Type B pancreatic cell (in vitro differentiated cells): Measurements from ENCODE around the gene ZFYVE27. TPM values are rescaled to one million over a fixed set of nuclear protein-coding genes. Genes with fewer than 3 reads are reported as not detected.

Experiments
- DNase-seq: peaks from one replicate; pipeline ENCODE4 v3.0.0; 2021; ENCODE audit warnings: mixed read lengths; ENCODE audit not compliant: unreplicated experiment; ENCODE audit errors: extremely low spot score
- H3K27ac Mint-ChIP-seq: 2 replicates; pipeline ENCODE4 v1.8.0; 2021; ENCODE audit warnings: mild to moderate bottlenecking, mixed read lengths
- H3K27me3 Mint-ChIP-seq: 2 replicates; pipeline ENCODE4 v1.8.0; 2021; ENCODE audit warnings: mixed read lengths
- H3K36me3 Mint-ChIP-seq: 2 replicates; pipeline ENCODE4 v1.8.0; 2021; ENCODE audit warnings: mixed read lengths
- H3K4me1 Mint-ChIP-seq: one replicate; pipeline ENCODE4 v1.8.0; 2021; ENCODE audit warnings: mixed read lengths; ENCODE audit not compliant: unreplicated experiment
- H3K4me3 Mint-ChIP-seq: 2 replicates; pipeline ENCODE4 v1.8.0; 2021; ENCODE audit warnings: mild to moderate bottlenecking, mixed read lengths
- H3K9me3 Mint-ChIP-seq: 2 replicates; pipeline ENCODE4 v1.8.0; 2021; ENCODE audit warnings: mixed read lengths
- total RNA-seq: library from RNA; stranded (reverse); gene quantifications from 2 replicates; pipeline ENCODE4 v1.2.1, GENCODE V29; 2021; ENCODE audit warnings: low replicate concordance
- TF ChIP-seq, protein P1 (sequence below): fragments of 200-600 bp; sonication (generic); conservative IDR thresholded peaks from 2 replicates; pipeline ENCODE4 v1.5.0; 2021; ENCODE audit warnings: antibody characterized with exemption, mild to moderate bottlenecking

The ZFYVE27 gene
- total RNA-seq, 1 donor from 2014 or later, result 25.6 TPM

GRCh38 chr10:97744405-97745035, 7.6 kb downstream of the ZFYVE27 start:
- no peak for DNase-seq
- peaks cover 22% of the 10 kb centered on the region for H3K36me3 Mint-ChIP-seq
- TF ChIP-seq, protein P1, sequence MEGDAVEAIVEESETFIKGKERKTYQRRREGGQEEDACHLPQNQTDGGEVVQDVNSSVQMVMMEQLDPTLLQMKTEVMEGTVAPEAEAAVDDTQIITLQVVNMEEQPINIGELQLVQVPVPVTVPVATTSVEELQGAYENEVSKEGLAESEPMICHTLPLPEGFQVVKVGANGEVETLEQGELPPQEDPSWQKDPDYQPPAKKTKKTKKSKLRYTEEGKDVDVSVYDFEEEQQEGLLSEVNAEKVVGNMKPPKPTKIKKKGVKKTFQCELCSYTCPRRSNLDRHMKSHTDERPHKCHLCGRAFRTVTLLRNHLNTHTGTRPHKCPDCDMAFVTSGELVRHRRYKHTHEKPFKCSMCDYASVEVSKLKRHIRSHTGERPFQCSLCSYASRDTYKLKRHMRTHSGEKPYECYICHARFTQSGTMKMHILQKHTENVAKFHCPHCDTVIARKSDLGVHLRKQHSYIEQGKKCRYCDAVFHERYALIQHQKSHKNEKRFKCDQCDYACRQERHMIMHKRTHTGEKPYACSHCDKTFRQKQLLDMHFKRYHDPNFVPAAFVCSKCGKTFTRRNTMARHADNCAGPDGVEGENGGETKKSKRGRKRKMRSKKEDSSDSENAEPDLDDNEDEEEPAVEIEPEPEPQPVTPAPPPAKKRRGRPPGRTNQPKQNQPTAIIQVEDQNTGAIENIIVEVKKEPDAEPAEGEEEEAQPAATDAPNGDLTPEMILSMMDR, result no peak
- H3K27me3 Mint-ChIP-seq, result no peaks in the 10 kb centered on the region
- peak overlapping the region; percentile 63 for H3K27ac Mint-ChIP-seq
- H3K9me3 Mint-ChIP-seq, result no peaks in the 10 kb centered on the region
- peaks cover 14% of the 10 kb centered on the region for H3K4me1 Mint-ChIP-seq
- no peak overlapping the region for H3K4me3 Mint-ChIP-seq

- H3K4me1 Mint-ChIP-seq, result no peaks in the 10 kb centered on the region
- DNase-seq, result no peak
- H3K27me3 Mint-ChIP-seq, result no peaks in the 10 kb centered on the region
- H3K9me3 Mint-ChIP-seq, result no peaks in the 10 kb centered on the region
- H3K36me3 Mint-ChIP-seq, result peaks cover 29% of the 10 kb centered on the region
- no peak overlapping the region for H3K4me3 Mint-ChIP-seq
- H3K27ac Mint-ChIP-seq, result no peak overlapping the region
- TF ChIP-seq, protein P1, result no peak
These were observed 10.6 kb downstream of the ZFYVE27 start for GRCh38 chr10:97747573-97747972.

DNA sequence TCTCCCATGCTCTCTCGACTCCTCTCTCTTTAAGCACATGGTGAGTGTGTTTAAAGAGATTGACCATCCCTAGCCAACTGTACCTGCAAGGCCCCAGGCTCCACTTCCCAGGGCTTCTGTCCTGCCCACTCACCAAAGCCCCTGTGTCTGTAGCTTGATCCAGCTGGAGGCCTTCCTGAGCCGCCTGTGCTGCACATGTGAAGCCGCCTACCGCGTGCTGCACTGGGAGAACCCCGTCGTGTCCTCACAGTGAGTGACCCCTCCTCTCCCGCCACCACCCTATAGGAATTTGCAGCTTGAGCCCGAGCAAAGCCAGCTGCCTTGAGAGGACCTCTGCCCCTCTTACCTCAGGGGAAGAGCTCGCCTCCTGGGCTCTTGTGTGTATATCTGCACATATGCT, 11.2 kb downstream of the ZFYVE27 start:
- Mint-ChIP-seq H3K4me3 (no peak overlapping the region), H3K4me1 (no peaks in the 10 kb centered on the region), H3K9me3 (no peaks in the 10 kb centered on the region), H3K27me3 (no peaks in the 10 kb centered on the region), H3K36me3 (peaks cover 26% of the 10 kb centered on the region), H3K27ac (no peak overlapping the region)
- TF ChIP-seq, protein P1, result no peak
- DNase-seq, result no peak

GRCh38 chr10:97752956-97753355, 16.0 kb downstream of the ZFYVE27 start:
- TF ChIP-seq, protein P1, result no peak
- Mint-ChIP-seq H3K27me3 (no peaks in the 10 kb centered on the region), H3K4me1 (no peaks in the 10 kb centered on the region), H3K4me3 (no peak overlapping the region), H3K27ac (no peak overlapping the region), H3K36me3 (peaks cover 24% of the 10 kb centered on the region), H3K9me3 (no peaks in the 10 kb centered on the region)
- no peak for DNase-seq

DNA sequence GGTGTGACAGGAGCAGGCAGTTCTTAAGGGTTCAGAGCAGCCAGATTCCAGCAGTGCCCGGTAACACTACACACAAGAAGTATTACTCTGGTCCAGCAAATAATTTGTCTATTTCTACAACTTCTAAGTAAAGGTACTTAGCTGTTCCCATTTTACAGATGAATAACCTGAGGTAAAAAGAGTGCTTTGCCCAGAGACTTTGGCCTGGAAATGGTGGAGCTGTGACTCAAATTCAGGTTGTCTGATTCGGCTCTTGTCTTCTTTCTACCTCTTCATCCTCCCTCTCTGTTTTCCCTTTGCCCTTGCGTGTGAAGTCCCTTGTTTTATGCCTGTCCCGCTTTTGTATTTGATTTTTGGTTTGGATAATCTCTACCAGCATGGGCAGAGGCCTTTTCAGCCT, 17.8 kb downstream of the ZFYVE27 start:
- H3K4me1 Mint-ChIP-seq, result no peaks in the 10 kb centered on the region
- no peak for DNase-seq
- TF ChIP-seq, protein P1, result no peak
- H3K9me3 Mint-ChIP-seq, result no peaks in the 10 kb centered on the region
- no peak overlapping the region for H3K4me3 Mint-ChIP-seq
- H3K27ac Mint-ChIP-seq, result no peak overlapping the region
- peaks cover 25% of the 10 kb centered on the region for H3K36me3 Mint-ChIP-seq
- H3K27me3 Mint-ChIP-seq, result no peaks in the 10 kb centered on the region
